Gastroesophageal sphincter (tissue), 4 donors: ENCODE data around the gene ZNF764. TPM values are rescaled to one million over a fixed set of nuclear protein-coding genes. Genes with fewer than 3 reads are reported as not detected.

Experiments
- ATAC-seq: fragments of 150-250 bp; one replicate; pipeline ENCODE4 v1.9.1; 2016; ENCODE audit warnings: mild to moderate bottlenecking, moderate library complexity
- H3K27ac ChIP-seq, 4 donors: fragments of 200-600 bp; sonication (generic) in 3 of 4; 1 replicate in 3 of 4; 2 replicates in 1 of 4; pipeline ENCODE4 v1.5.1; 2016 to 2019
- H3K27me3 ChIP-seq: fragments of 200-600 bp; sonication (generic); one replicate; pipeline ENCODE4 v1.5.1; 2019
- H3K36me3 ChIP-seq, 2 donors: fragments of 200-600 bp; sonication (generic); one replicate each; pipeline ENCODE4 v1.5.1; 2019; ENCODE audit warnings: control low read depth in 1 of 2
- H3K4me1 ChIP-seq, 3 donors: fragments of 200-600 bp; sonication (generic); 1 replicate in 2 of 3; 2 replicates in 1 of 3; pipeline ENCODE4 v1.5.1; 2016 to 2019; ENCODE audit warnings: control low read depth in 2 of 3
- H3K4me3 ChIP-seq, 2 donors: fragments of 200-600 bp; sonication (generic); one replicate each; pipeline ENCODE4 v1.5.1; 2019; ENCODE audit warnings: mild to moderate bottlenecking in 1 of 2, moderate library complexity in 1 of 2
- H3K9me3 ChIP-seq, 3 donors: fragments of 200-600 bp; sonication (generic); one replicate each; pipeline ENCODE4 v1.5.1; 2017 to 2019; ENCODE audit warnings: control low read depth in 2 of 3
- EP300 ChIP-seq: sonication (generic); formaldehyde crosslinking; IDR thresholded peaks from one replicate; pipeline ENCODE4 v1.6.1; 2017; ENCODE audit warnings: antibody characterized with exemption, mild to moderate bottlenecking
- POLR2A ChIP-seq, 2 donors: fragments of 450-650 bp; IDR thresholded peaks; one replicate each; pipeline ENCODE4 v1.6.1; 2017; ENCODE audit warnings: antibody characterized with exemption in 2 of 2, mild to moderate bottlenecking in 2 of 2, moderate library complexity in 1 of 2
- POLR2AphosphoS5 ChIP-seq: sonication (generic); formaldehyde crosslinking; IDR thresholded peaks from one replicate; pipeline ENCODE4 v1.6.1; 2017; ENCODE audit warnings: antibody characterized with exemption
- WGBS, 2 donors: methylation state at CpG; one replicate each; pipeline ENCODE4 v1.1.5; 2018; ENCODE audit warnings: low coverage in 1 of 2; 5-methylcytosine and 5-hydroxymethylcytosine counted together
- total RNA-seq, 4 donors: library from RNA; depleted of rRNA; stranded (reverse); fragments of >200 nt; gene quantifications; one replicate each; pipeline ENCODE4 v1.1.0, GENCODE V29; 2016
- TF ChIP-seq, protein P1 (sequence below), 4 experiments: fragments of 200-600 bp in 2 of 4; fragments of 450-650 bp in 2 of 4; sonication (generic) in 1 of 4; IDR thresholded peaks; one replicate each; pipeline ENCODE4 v1.5.1; 2017 to 2019; ENCODE audit warnings: antibody characterized with exemption in 4 of 4, mild to moderate bottlenecking in 2 of 4, moderate library complexity in 2 of 4

ZNF764 gene
- total RNA-seq, 4 donors from 2014 or later: 6.3 to 13.1 (median 9.3) TPM

DNA sequence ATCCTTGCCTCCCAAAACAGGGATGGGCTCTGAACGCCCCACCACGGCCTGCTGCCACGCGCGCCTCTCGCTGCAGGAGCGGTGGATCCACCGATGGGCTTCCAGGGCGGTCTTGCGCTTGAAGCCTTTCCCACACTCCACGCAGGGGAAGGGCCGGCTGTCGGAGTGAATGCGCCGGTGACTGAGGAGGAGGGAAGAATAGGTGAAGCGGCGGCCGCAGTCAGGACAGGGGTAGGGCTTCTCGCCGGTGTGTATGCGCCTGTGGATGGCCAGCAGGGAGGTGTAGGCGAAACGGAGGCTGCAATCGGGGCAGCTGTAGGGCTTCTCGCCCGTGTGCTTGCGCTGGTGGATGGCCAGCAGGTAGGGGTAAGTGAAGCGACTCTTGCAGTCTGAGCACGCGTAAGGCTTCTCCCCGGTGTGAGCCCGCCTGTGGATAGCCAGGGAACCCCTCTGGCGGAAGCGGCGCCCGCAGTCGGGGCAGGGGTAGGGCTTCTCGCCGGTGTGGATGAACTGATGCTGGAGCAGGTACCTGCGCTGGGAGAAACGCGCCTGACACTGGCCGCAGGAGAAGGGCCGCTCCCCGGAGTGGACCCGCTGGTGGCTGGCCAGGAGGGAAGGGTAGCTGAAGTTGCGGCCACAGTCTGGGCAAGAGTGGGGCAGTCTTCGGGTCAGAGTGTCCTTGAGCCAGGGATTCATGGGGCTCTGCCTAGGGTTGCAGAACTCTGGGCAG is 24.6 kb upstream of the ZNF764 start:
- TF ChIP-seq EP300 (no peak), POLR2AphosphoS5 (no peak), POLR2A (IDR thresholded peaks at IDR 0.05) (no peak)
- TF ChIP-seq, protein P1, sequence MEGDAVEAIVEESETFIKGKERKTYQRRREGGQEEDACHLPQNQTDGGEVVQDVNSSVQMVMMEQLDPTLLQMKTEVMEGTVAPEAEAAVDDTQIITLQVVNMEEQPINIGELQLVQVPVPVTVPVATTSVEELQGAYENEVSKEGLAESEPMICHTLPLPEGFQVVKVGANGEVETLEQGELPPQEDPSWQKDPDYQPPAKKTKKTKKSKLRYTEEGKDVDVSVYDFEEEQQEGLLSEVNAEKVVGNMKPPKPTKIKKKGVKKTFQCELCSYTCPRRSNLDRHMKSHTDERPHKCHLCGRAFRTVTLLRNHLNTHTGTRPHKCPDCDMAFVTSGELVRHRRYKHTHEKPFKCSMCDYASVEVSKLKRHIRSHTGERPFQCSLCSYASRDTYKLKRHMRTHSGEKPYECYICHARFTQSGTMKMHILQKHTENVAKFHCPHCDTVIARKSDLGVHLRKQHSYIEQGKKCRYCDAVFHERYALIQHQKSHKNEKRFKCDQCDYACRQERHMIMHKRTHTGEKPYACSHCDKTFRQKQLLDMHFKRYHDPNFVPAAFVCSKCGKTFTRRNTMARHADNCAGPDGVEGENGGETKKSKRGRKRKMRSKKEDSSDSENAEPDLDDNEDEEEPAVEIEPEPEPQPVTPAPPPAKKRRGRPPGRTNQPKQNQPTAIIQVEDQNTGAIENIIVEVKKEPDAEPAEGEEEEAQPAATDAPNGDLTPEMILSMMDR (IDR thresholded peaks at IDR 0.05): no peak
- no peaks in the 10 kb centered on the region for H3K9me3 ChIP-seq
- H3K27me3 ChIP-seq: no peaks in the 10 kb centered on the region
- H3K27ac ChIP-seq: no peak overlapping the region
- H3K4me1 ChIP-seq: peaks cover 0 to 61% (median 10%) of the 10 kb centered on the region in 3 donors
- H3K36me3 ChIP-seq: peaks cover 0 to 57% of the 10 kb centered on the region in 2 donors
- no peak for ATAC-seq
- 86% methylated on average over 25 of the region's 48 CpGs; no CpG with 5 or more reads in 1 of the 2 donors for WGBS, 2 donors
- H3K4me3 ChIP-seq: no peak overlapping the region

DNA sequence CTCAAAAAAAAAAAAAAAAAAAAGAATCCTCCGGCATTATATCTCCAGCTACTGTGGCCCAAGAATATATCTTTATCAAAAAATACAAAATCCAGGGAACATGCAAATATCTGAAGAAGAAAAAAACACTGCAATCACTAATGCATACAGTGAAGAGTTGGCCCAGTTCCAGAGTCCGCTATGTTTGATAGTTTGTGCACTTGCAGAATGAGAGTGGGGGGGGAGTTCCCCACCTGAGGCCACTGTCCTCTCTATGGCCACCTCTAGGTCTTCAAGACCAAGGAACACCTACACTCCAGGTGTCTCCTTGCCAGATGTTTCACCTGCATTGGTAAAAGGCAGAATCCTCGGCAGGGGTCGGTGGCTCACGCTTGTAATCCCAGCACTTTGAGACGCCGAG is 23.3 kb upstream of the ZNF764 start:
- Histone ChIP-seq H3K4me3 (no peak overlapping the region), H3K27ac (no peak overlapping the region), H3K36me3 (peaks cover 0 to 66% of the 10 kb centered on the region in 2 donors), H3K4me1 (peaks cover 0 to 52% (median 10%) of the 10 kb centered on the region in 3 donors), H3K9me3 (no peaks in the 10 kb centered on the region), H3K27me3 (no peaks in the 10 kb centered on the region)
- 75 to 82% methylated on average over 2 to 7 of the region's 7 CpGs for WGBS, 2 donors
- TF ChIP-seq POLR2A (IDR thresholded peaks at IDR 0.05): no peak
- no peak for TF ChIP-seq EP300
- TF ChIP-seq, protein P1 (IDR thresholded peaks at IDR 0.05): no peak
- TF ChIP-seq POLR2AphosphoS5: no peak
- no peak for ATAC-seq

DNA sequence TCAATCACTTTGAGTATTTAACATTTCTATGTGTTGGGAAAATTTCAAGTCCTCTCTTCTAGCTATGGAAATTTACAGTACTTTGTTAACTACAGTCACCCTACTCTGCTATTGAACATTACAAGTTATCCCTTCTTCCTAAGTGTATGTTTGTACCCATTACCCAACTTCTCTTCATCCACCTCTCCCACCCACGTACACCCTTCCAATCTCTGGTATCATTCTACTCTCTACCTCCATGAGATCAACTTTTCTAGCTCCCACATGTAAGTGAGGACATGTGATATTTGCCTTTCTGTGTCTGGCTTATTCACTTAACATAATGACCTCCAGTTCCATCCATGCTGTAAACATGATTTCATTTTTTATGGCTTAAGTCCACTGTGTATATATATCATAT is 16.5 kb upstream of the ZNF764 start:
- H3K4me1 ChIP-seq: peaks cover 0 to 24% (median 19%) of the 10 kb centered on the region in 3 donors
- ATAC-seq: no peak
- no peaks in the 10 kb centered on the region for H3K27me3 ChIP-seq
- no peak overlapping the region for H3K27ac ChIP-seq
- H3K9me3 ChIP-seq: no peaks in the 10 kb centered on the region
- TF ChIP-seq, protein P1 (IDR thresholded peaks at IDR 0.05): no peak
- TF ChIP-seq POLR2A (IDR thresholded peaks at IDR 0.05) (no peak), POLR2AphosphoS5 (no peak), EP300 (no peak)
- H3K4me3 ChIP-seq: no peak overlapping the region
- WGBS, 2 donors: 79 to 100% methylated on average over 1 of the region's 1 CpG
- peaks cover 0 to 32% of the 10 kb centered on the region in 2 donors for H3K36me3 ChIP-seq

DNA sequence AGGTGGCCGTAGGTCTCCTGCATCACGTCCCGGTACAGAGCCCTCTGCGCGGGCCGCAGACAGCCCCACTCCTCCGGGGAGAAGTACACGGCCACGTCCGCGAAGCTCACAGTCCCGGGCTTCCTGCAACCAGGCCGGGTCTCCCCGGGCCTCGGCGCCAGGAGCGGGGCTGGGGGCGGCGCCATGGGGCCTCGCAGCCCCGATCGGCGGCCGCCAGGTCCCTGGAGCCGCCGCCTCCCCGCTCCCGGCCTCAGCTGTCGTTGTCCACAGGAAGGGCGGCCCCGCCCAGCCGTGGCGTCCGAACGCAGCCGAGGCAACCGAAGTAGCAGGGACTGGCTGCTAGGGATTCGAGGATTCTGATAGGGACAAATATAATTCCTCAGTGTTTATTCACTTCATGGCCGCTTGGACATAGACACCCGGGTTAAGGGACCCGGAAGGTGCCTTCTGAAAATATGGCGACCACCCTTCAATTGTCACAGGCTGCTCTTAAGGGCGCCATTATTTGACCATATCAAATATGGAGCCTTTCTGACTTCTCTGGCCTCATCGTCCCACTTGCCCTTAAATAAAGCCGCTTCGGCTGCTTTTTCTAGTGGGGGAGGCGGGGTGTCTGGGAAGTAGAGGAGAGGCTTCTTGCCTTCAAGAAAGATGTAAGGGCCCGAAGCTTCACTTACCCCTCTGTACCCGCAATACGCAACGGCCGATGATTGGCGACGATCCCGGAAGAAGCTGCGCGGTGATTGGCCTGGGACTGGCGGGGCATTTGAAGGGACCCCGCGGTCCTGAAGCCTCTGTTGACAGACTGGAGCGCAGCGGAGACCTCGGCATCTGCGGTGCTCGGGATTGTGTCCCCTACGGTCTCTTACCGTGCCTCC is 13.5 kb upstream of the ZNF764 start, which contains the start of gene ZNF688:
ZNF688 (minus strand) TSS at position 270 of the 878 bp plus-strand sequence; CDS start at position 185, 85 bp downstream.
- 0 to 3% methylated on average over 5 to 6 of the region's 67 CpGs for WGBS, 2 donors
- ATAC-seq: peak; percentile 96
- TF ChIP-seq, protein P1 (IDR thresholded peaks at IDR 0.05): peak in 3 of 4 experiments; percentile 4 to 19 (median 15)
- no peak for TF ChIP-seq EP300
- TF ChIP-seq POLR2AphosphoS5: peak; percentile 72
- TF ChIP-seq POLR2A (IDR thresholded peaks at IDR 0.05): peak; percentile 47
- H3K4me3 ChIP-seq: peak within 1 kb of the TSS; percentile 72 to 78
- no peaks in the 10 kb centered on the region for H3K27me3 ChIP-seq
- no peaks in the 10 kb centered on the region for H3K9me3 ChIP-seq
- peak within 1 kb of the TSS; percentile 91 to 99 (median 96) for H3K27ac ChIP-seq
- peaks cover 0 to 5% of the 10 kb centered on the region in 2 donors for H3K36me3 ChIP-seq
- peaks cover 0 to 30% (median 19%) of the 10 kb centered on the region in 3 donors for H3K4me1 ChIP-seq
